GM12892 (cell line): Measurements from ENCODE around the gene SMIM23. TPM values are rescaled to one million over a fixed set of nuclear protein-coding genes. Genes with fewer than 3 reads are reported as not detected.

Experiments used
- DNase-seq: peaks from one replicate; pipeline ENCODE4 v3.0.0; 2011; ENCODE audit not compliant: insufficient read length
- FAIRE-seq: peaks from 2 replicates; lab custom pipeline; 2011; peaks lifted over from hg19 to GRCh38; lab: Jason Lieb, UNC
- POLR2A ChIP-seq: IDR thresholded peaks from 2 replicates; pipeline ENCODE4 v1.6.1; 2011; ENCODE audit warnings: low read depth, low read length, control low read depth
- POLR2AphosphoS5 ChIP-seq: IDR thresholded peaks from 2 replicates; pipeline ENCODE4 v1.6.1; 2011; ENCODE audit warnings: low read depth, low read length, control low read depth
- TAF1 ChIP-seq: IDR thresholded peaks from 2 replicates; pipeline ENCODE4 v1.6.1; 2011; ENCODE audit warnings: low read depth, mild to moderate bottlenecking, control low read depth, low read length, borderline replicate concordance
- polyA plus RNA-seq: library from polyadenylated mRNA; unstranded; fragments of >200 nt; gene quantifications from one replicate; pipeline ENCODE4 v1.2.1, GENCODE V29; 2012; ENCODE audit warnings: missing spikeins, inconsistent platforms; ENCODE audit not compliant: missing spikeins

Gene SMIM23
- polyA plus RNA-seq: not detected

GRCh38 chr5:171785517-171785916, at the start of gene SMIM23:
Gene SMIM23, plus strand, starts transcription at chr5:171785817. Its CDS starts 55 bp downstream, at chr5:171785872.
- DNase-seq (no peak), FAIRE-seq (no peak)
- no peak for TF ChIP-seq TAF1
- TF ChIP-seq POLR2A: no peak
- TF ChIP-seq POLR2AphosphoS5: no peak

- DNase-seq (no peak), FAIRE-seq (no peak)
- no peak for TF ChIP-seq POLR2A
- TF ChIP-seq TAF1: no peak
- TF ChIP-seq POLR2AphosphoS5: no peak
Measured at GRCh38 chr5:171736976-171737891, 48.4 kb upstream of the SMIM23 start.

GRCh38 chr5:171738501-171738900, 47.1 kb upstream of the SMIM23 start:
- no peak for TF ChIP-seq POLR2A
- no peak for TF ChIP-seq TAF1
- TF ChIP-seq POLR2AphosphoS5: no peak
- no peak for DNase-seq
- no peak for FAIRE-seq

GRCh38 chr5:171739271-171739670, 46.3 kb upstream of the SMIM23 start:
- TF ChIP-seq TAF1: no peak
- TF ChIP-seq POLR2A: no peak
- TF ChIP-seq POLR2AphosphoS5: no peak
- DNase-seq: no peak
- no peak for FAIRE-seq

GRCh38 chr5:171743436-171744076, 42.1 kb upstream of the SMIM23 start:
- DNase-seq: no peak
- TF ChIP-seq POLR2AphosphoS5 (no peak), TAF1 (no peak)
- FAIRE-seq: no peak

GRCh38 chr5:171744264-171744663, 41.4 kb upstream of the SMIM23 start:
- no peak for FAIRE-seq
- TF ChIP-seq POLR2AphosphoS5 (no peak), POLR2A (no peak), TAF1 (no peak)

GRCh38 chr5:171744882-171745281, 40.7 kb upstream of the SMIM23 start:
- TF ChIP-seq POLR2AphosphoS5 (no peak), TAF1 (no peak), POLR2A (no peak)
- DNase-seq (no peak), FAIRE-seq (no peak)

More at GRCh38 chr5:171744264-171744663, 41.4 kb upstream of the SMIM23 start:
- no peak for DNase-seq

- no peak for FAIRE-seq
- TF ChIP-seq TAF1: no peak
- TF ChIP-seq POLR2A: no peak
- TF ChIP-seq POLR2AphosphoS5: no peak
- DNase-seq: no peak
Measured at GRCh38 chr5:171745602-171746001, 40.0 kb upstream of the SMIM23 start.

- TF ChIP-seq TAF1 (no peak), POLR2AphosphoS5 (no peak), POLR2A (no peak)
Measured at GRCh38 chr5:171747061-171747859, 38.4 kb upstream of the SMIM23 start.

GRCh38 chr5:171748720-171749119, 36.9 kb upstream of the SMIM23 start:
- no peak for FAIRE-seq
- no peak for DNase-seq
- TF ChIP-seq POLR2A: no peak
- no peak for TF ChIP-seq TAF1
- no peak for TF ChIP-seq POLR2AphosphoS5

More at GRCh38 chr5:171747061-171747859, 38.4 kb upstream of the SMIM23 start:
- DNase-seq: no peak
- FAIRE-seq: no peak

GRCh38 chr5:171749365-171749764, 36.3 kb upstream of the SMIM23 start:
- FAIRE-seq: no peak
- no peak for DNase-seq
- TF ChIP-seq POLR2AphosphoS5 (no peak), TAF1 (no peak), POLR2A (no peak)

- TF ChIP-seq POLR2AphosphoS5 (no peak), TAF1 (no peak), POLR2A (no peak)
- DNase-seq: no peak
- FAIRE-seq: no peak
Measured at GRCh38 chr5:171750311-171750788, 35.3 kb upstream of the SMIM23 start.
